Retinal pigment epithelial cell (primary cell): ENCODE results near the gene KIAA1671.

Experiments
- DNase-seq: peaks from one replicate; pipeline ENCODE4 v3.0.0-alpha.2; 2010; ENCODE audit warnings: low read depth
- H3K4me3 ChIP-seq: 2 replicates; pipeline ENCODE4 v1.5.1; 2011; ENCODE audit warnings: mild to moderate bottlenecking, low read length, control low read depth, moderate library complexity
- TF ChIP-seq, protein P1 (sequence below): conservative IDR thresholded peaks from 2 replicates; pipeline ENCODE4 v1.5.1; 2011; ENCODE audit warnings: low read depth, low read length, control low read depth, inconsistent platforms

KIAA1671 gene

DNA sequence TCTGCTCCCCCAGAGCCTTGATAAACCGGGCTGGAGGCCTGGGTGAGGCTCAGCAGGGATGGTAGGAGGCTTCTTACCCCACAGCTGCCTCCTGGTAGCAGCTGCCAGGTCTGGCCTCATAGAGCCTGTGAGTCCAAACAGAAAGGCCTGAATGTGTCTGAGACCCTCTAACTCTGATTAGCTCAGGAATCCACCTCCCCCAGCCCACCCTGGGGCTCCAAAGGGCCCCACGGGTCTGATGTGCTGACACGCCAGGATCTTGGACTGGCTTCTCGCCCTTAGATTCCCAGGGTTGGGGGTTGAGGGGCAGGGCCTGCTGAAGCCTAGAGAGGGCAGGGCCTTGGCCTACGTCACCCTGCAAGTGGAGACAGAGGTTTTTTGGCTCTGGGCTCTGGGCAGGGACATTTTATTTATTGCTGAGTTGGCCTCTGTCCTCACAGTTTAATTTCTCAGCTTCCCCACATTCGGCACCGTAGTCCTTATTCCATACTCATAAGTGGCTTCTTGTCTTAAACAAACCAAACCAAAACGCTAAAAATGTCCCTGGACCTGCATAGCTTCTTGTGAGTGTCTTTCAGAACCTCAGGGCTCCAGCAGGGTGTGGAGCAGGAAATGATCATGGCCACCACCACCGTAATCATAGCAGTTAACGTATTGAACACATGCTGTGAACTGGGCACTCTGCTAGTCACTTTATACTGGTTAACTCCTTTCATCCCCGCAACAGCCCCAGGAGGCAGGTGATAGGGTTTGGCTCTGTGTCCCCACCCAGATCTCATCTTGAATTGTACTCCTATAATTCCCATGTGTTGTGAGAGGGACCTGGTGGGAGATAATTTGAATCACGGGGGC, 25.1 kb downstream of the KIAA1671 start:
- DNase-seq, result no peak
- TF ChIP-seq, protein P1, sequence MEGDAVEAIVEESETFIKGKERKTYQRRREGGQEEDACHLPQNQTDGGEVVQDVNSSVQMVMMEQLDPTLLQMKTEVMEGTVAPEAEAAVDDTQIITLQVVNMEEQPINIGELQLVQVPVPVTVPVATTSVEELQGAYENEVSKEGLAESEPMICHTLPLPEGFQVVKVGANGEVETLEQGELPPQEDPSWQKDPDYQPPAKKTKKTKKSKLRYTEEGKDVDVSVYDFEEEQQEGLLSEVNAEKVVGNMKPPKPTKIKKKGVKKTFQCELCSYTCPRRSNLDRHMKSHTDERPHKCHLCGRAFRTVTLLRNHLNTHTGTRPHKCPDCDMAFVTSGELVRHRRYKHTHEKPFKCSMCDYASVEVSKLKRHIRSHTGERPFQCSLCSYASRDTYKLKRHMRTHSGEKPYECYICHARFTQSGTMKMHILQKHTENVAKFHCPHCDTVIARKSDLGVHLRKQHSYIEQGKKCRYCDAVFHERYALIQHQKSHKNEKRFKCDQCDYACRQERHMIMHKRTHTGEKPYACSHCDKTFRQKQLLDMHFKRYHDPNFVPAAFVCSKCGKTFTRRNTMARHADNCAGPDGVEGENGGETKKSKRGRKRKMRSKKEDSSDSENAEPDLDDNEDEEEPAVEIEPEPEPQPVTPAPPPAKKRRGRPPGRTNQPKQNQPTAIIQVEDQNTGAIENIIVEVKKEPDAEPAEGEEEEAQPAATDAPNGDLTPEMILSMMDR, result no peak
- H3K4me3 ChIP-seq, result no peak overlapping the region

DNA sequence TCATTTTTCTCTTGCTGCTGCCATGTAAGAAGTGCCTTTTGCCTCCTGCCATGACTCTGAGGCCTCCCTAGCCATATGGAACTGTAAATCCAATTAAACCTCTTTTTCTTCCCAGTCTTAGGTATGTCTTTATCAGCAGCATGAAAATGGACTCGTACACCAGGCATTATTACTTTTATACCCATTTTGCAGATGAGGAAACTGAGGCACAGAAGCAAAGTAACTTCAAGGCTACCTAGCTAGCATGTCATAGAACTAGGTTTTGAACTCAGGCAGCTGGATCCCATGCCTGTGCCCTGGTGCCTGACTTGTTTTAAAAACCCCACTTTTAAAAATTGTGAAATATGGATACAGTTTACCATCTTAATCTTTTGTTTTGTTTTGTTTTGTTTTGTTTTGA, 25.8 kb downstream of the KIAA1671 start:
- H3K4me3 ChIP-seq, result no peak overlapping the region
- DNase-seq, result no peak
- TF ChIP-seq, protein P1, result no peak

DNA sequence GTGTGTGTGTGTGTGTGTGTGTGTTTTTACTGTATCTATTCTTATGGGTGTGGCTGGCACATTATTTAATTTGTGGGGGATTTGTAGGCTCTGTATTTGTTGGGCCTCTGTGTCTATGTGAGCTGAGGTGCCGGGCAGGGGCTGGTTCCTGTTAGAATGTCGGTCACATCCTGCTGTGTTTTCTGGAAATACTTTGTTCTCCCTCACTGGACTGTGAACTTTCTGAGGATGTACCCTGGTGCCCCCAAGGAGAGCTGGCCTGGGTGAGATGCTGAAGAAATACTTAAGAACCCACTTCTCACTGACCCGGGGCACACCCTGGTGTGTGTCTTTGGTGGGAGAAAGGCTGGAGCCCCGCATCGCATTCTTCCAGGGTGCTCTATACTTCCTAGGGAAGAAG, 28.6 kb downstream of the KIAA1671 start:
- DNase-seq, result no peak
- TF ChIP-seq, protein P1, result no peak
- no peak overlapping the region for H3K4me3 ChIP-seq

DNA sequence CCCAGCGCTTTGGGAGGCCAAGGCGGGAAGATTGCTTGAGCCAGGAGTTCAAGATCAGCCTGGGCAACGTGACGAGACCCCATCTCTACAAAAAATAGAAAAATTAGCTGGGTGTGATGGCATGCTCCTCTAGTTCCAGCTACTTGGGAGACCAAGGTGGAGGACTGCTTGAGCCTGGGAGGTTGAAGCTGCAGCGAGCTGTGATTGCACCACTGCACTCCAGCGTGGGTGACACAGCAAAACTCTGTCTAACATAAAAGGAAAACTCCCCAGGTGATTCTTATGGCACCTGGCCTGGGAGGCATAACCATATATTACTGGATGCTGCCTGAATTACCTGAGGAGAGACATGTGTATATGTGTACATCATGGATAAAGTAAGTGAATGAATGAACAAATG, 29.1 kb downstream of the KIAA1671 start:
- H3K4me3 ChIP-seq, result no peak overlapping the region
- DNase-seq, result no peak
- TF ChIP-seq, protein P1, result no peak

DNA sequence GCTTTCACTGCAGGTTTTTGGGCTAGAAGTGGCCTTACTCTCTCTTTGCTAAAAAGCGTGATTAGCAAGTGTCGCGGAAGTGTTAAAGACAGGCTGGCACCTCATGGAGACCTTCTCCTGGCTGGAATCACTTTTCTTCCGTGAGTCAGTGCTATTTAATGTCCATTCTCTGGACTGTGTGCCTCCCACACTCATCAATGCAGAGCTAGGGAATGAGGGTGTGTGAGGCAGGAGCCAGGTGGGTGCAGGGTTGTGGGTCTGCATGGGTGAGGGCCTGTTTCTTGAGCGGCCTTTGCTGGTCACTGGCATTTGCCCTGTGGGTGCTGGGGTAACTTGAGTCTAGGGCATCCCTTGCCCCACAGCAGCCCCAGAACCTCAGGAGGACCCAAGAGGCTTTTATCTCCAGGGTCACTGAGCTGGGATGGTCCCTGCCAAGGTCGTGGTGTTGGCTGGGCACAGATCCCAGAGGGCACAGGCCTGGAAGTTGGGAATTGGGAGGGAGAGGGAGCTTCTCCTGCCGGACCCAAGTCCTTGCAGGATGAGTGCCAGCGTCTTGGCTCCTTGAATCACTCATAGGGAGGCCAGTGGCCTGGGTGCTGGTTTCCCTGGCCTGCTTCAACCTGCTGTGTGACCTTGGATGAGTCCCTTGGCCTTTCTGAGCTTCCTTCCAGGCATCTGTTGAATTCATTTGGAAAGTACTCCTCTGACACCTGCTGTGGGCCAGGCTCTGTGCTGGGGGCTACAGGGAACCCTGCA, 30.0 kb downstream of the KIAA1671 start:
- TF ChIP-seq, protein P1, result no peak
- H3K4me3 ChIP-seq, result no peak overlapping the region
- no peak for DNase-seq

DNA sequence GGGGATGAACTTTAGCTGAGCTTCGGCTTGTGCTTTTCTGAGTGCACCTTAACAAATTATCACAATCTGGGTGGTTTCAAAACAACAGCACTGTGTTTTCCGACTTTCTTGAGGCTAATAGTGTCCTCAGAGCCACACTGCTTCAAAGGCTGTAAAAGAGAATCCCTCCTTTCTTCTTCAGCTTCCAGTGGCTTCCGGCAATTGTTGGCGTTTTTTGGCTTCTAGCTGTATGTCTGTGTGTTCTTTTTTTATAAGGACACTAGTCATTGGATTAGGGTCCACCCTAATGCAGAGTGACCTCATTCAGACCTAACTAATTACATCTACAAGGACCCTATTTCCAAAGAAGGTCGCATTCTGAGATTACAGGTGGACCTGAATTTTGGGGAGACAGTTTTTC, 30.6 kb downstream of the KIAA1671 start:
- TF ChIP-seq, protein P1, result no peak
- no peak overlapping the region for H3K4me3 ChIP-seq
- no peak for DNase-seq
